Activated CD4-positive, alpha-beta T cell treated with anti-CD3 and anti-CD28 coated beads, Interleukin-2, Interleukin-4, amounts not matched to agents 100 ng/mL and 50 ng/mL, durations not matched to agents 16 hours and 8 hours (primary cell): ENCODE measurements around the gene OAF.
"Not testable (repeated sequence)": the region's sequence is repeated elsewhere in the genome, so short reads cannot be mapped to it uniquely, and the experiment has no call there.

ENCODE experiments used
- DNase-seq: peaks from one replicate; pipeline ENCODE4 v3.0.0-alpha.2; 2020; ENCODE audit warnings: low spot score

Gene OAF

GRCh38 chr11:120244476-120245365 is 33.9 kb downstream of the OAF start:
- DNase-seq = peak; percentile 23

DNA sequence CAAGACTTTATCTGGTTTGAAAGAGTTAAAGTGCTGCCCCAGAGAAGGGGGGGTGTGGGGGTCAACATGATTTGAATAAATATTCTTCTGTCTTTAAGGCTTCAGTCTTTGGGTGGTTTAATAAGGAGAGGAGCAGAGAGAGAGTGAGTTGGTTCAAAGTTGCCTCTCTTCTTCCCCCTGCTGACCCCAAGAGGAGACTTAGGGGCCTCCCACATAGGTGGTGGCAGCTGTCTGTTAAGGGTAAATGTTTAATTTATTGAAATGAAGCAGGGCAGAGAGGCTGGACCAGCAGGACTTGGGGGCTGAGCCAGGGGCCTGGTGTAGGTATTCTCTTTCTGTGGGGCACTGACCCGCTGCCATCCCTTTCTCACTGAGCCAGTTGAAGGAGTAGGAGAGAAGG is 34.6 kb downstream of the OAF start:
- no peak for DNase-seq

DNA sequence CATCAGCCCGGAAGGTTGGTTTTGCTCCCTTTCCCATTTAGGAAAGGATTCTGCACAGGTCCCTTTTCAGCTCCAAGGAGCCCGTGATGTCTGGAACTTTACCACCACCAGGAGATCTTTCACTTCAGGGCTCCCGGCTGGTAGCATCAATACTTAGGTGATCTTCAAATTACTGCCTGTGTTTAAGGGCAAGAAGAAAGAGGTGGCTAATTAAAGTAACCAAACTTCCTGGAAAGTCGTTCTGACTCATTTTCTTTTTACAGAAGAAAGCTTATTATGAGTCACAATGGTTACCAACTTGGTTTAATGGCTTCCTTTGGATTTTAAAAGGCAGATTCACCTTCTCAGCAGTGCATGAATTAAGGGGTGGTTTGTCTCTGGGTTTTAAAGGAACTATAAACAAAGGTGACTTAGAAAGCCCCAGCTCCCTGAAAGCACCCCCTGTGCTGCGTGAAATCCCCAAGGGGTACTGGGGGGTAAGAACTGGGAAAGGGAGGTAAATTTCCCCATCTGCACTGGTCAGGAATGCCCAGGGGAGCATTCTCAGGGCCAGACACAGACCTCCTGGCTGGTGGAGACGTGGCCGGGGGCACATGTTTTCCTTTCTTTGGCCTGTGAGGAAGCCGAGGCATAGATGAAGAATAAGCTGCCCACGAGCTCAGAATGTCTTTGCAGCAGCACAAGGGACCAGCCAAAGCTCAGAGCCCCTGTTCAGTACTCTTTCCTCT is 37.9 kb downstream of the OAF start:
- peak; percentile 78 for DNase-seq

DNA sequence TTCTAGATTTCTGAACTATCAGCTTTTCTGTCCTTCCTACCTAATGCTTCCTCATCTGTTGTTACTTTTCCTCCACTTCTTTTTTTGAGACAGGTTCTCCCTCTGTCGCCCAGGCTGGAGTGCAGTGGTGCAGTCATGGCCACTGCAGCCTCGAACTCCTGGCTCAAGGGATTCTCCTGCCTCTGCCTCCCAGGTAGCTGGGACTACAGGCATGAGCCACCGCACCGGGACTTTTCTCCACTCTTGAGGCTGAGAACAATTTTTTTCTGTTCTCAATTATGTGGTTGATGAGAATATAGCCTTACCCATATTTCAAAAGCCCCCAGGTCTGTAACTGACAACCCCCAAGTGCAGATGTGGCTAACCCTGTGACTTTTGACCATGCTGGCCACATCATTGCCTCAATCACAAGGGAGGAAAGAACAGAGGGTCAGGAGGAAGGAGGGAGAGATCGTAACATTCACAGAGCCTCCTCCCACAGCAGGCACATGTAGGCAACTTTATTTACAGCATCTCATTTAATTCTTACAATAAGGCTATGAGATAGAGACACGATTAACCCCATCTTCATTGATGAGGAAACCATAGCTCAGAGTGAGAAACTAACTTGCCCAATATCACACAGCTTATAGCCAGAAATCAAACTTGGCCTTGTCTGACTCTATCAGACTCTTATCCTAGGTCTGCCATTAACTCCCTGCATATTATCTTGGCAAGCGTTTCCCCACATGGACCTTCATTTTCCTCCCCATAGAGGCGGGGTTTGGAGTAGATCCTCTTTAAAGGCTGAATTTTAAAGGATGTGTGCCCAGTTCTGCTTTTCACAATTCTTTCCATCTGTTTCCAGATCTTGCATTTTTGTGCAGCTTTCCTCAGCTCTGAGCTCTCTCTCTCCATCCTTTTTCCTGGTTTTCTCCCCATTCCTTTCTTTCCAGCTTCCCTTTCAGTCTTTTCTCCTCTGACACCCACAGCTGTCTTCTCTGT is 38.7 kb downstream of the OAF start:
- DNase-seq = no peak

DNA sequence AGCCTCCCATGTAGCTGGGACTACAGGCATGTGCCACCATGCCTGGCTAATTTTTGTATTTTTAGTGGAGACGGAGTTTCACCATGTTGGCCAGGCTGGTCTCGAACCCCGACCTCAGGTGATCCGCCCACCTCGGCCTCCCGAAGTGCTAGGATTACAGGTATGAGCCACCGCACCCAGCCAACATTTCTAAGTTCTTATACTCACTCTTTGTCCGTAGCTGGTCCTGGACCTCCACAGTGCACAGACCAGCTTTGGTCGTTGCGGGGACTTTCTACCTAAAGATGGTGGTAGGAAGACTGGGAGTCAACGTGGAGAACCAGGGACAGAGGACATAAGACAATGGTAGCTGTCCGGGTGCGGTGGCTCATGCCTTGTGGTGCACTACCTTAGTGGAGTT is 42.5 kb downstream of the OAF start:
- DNase-seq = not testable (repeated sequence)

DNA sequence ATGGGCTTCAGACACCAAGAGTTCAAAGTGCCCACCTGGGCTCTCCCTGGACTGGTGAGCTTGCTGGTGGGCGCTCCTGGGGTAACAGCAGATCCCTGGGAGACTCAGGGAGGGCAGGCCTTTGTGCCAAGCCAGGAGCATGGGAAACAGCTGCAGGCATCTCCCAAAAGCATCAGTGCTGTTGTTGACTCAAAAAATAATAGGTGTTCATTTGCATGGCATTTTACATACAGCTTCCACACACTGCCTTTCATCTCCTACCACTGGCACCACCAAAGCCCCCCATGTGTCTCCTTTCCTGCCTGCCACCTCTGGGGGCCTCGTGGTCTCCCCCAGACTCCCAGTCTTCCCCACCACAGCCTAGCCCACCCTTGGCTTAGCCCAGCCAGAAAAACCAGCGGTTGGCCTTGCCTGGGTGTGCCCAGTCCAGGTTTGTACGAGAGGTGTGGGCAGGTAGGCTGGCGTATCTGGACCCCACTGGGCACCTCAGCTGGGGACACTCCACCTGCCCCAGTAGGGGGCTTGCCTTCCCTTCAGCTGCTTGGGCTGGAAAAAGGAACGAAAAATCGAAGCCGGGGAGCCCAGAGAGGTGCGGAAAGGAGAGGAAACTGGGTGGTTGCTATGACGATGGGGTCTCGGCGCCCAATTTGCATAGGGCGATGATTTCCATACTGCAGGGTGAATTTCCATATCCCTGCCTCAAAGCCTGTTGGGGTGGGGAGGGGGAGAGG is 44.1 kb downstream of the OAF start:
- DNase-seq = no peak

GRCh38 chr11:120255519-120255866 is 44.7 kb downstream of the OAF start:
- DNase-seq = no peak

DNA sequence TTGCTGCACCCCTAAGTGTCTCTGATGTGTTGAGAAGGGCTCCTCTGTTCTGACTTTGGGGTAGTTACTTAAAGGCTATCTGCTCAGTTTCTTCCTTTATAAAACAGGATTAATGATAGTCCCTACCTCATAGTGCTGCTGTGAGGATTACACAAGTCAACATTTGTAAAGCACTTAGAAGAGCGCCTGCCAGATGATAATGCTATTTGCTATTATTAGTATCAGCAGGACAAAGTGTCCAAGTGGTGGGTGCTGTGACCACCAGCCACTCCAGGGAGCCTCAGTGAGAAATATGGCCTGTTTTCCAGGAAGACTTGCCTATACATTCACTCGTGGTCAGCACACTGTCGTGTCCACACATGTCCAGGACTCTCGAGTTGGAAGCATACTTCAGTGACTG is 45.3 kb downstream of the OAF start:
- no peak for DNase-seq

DNA sequence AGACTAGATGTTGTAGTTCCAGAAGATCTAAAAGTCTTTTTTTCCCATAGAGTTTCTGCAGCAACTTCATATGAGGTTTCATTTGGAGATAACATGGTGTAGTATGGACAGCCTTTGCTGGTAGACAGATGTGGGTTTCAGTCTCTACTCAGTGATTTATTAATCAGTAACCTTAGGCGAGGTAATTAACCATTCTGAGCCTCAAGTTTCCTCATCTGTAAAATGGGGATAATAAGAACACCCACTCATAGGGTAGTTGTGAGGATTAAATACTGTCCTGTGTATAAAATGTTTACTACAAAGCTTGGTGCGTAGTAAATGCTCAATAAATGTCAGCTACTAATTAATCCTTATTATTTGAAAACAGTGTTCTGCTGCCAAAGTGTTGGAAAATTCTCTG is 45.9 kb downstream of the OAF start:
- DNase-seq = no peak

GRCh38 chr11:120257346-120257745 is 46.5 kb downstream of the OAF start:
- no peak for DNase-seq

GRCh38 chr11:120258661-120259060 is 47.8 kb downstream of the OAF start:
- no peak for DNase-seq

- no peak for DNase-seq
Measured at GRCh38 chr11:120259241-120259640, 48.4 kb downstream of the OAF start.

- no peak for DNase-seq
Measured at GRCh38 chr11:120259988-120260565, 49.2 kb downstream of the OAF start.

DNA sequence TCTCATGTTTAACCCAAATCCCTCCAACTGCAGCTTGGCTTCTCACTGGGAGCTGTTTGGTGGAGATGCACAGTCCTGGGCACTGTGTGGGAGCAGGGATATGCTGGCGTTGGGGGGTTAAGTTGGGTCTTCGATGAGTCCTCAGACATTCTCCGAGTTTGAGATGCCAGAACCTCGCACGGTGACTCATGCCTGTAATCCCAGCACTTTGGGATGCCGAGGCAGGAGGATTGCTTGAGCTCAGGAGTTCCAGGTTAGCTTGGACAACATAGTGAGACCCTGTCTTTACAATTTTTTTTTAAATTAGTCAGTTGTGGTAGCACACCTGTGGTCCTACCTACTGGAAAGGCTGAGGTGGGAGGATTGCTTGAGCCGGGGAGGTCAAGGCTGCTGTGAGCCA is 49.8 kb downstream of the OAF start:
- DNase-seq = no peak

- DNase-seq = no peak
Measured at GRCh38 chr11:120261321-120261720, 50.5 kb downstream of the OAF start.

GRCh38 chr11:120261931-120262330 is 51.1 kb downstream of the OAF start:
- DNase-seq = no peak

GRCh38 chr11:120267319-120267718 is 56.5 kb downstream of the OAF start:
- no peak for DNase-seq

- no peak for DNase-seq
Measured at GRCh38 chr11:120268686-120269085, 57.9 kb downstream of the OAF start.

DNA sequence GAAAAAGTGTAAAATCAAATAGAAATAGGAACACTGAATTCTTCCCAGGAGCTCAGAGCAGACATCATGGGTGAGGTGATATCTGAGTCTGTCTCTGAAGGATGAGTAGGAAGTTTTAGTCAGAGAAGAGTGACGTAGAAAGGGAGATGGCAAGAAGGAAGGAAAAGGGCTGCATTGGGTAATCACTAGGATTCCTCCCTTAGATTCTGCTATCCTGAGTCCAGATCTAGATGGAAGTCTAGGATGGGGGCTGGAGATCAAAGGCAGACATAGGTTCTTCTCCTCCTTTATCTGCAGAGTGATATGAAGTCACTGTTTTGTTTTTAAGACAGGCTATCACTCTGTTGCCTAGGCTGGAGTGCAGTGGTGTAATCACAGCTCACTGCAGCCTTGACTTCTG is 59.6 kb downstream of the OAF start:
- DNase-seq = no peak

GRCh38 chr11:120271672-120272071 is 60.8 kb downstream of the OAF start:
- DNase-seq = no peak

GRCh38 chr11:120272303-120272702 is 61.5 kb downstream of the OAF start:
- no peak for DNase-seq
